ENCODE results near the gene THSD7B.
A peak's percentile ranks its signal among the peaks of the same experiment; 100 is the strongest.
"Not testable (repeated sequence)": the region's sequence is repeated elsewhere in the genome, so short reads cannot be mapped to it uniquely, and the experiment has no call there.

THSD7B gene

GRCh38 chr2:137287913-137288639 lies 522.7 kb downstream of the THSD7B start:
- DNase-seq = no peak

GRCh38 chr2:137291836-137292570 lies 526.7 kb downstream of the THSD7B start:
- DNase-seq = no peak

GRCh38 chr2:137298377-137298776 lies 533.0 kb downstream of the THSD7B start:
- no peak for DNase-seq

- DNase-seq = no peak
Measured at GRCh38 chr2:137300987-137301386, 535.6 kb downstream of the THSD7B start.

- DNase-seq = no peak
Measured at GRCh38 chr2:137302957-137303356, 537.6 kb downstream of the THSD7B start.

- DNase-seq = no peak
Measured at GRCh38 chr2:137316075-137316474, 550.7 kb downstream of the THSD7B start.

- no peak for DNase-seq
Measured at GRCh38 chr2:137321566-137321965, 556.2 kb downstream of the THSD7B start.

- not testable (repeated sequence) for DNase-seq
Measured at GRCh38 chr2:137331562-137331961, 566.2 kb downstream of the THSD7B start.

GRCh38 chr2:137333386-137334165 lies 568.2 kb downstream of the THSD7B start:
- no peak for DNase-seq

- DNase-seq = no peak
Measured at GRCh38 chr2:137336067-137336466, 570.7 kb downstream of the THSD7B start.

GRCh38 chr2:137339051-137339450 lies 573.7 kb downstream of the THSD7B start:
- peak; percentile 50 for DNase-seq

GRCh38 chr2:137345994-137346393 lies 580.6 kb downstream of the THSD7B start:
- DNase-seq = no peak

GRCh38 chr2:137348301-137348700 lies 583.0 kb downstream of the THSD7B start:
- no peak for DNase-seq

GRCh38 chr2:137357634-137358033 lies 592.3 kb downstream of the THSD7B start:
- no peak for DNase-seq

GRCh38 chr2:137367361-137367760 lies 602.0 kb downstream of the THSD7B start:
- no peak for DNase-seq

- no peak for DNase-seq
Measured at GRCh38 chr2:137369106-137369505, 603.8 kb downstream of the THSD7B start.

- DNase-seq = no peak
Measured at GRCh38 chr2:137379186-137379585, 613.8 kb downstream of the THSD7B start.

- DNase-seq = no peak
Measured at GRCh38 chr2:137380610-137381009, 615.3 kb downstream of the THSD7B start.

- DNase-seq = no peak
Measured at GRCh38 chr2:137381731-137382130, 616.4 kb downstream of the THSD7B start.

- DNase-seq = no peak
Measured at GRCh38 chr2:137383391-137383790, 618.0 kb downstream of the THSD7B start.

- no peak for DNase-seq
Measured at GRCh38 chr2:137387044-137387443, 621.7 kb downstream of the THSD7B start.

GRCh38 chr2:137405496-137405895 lies 640.2 kb downstream of the THSD7B start:
- DNase-seq = no peak

- DNase-seq = no peak
Measured at GRCh38 chr2:137411585-137411984, 646.2 kb downstream of the THSD7B start.

GRCh38 chr2:137420744-137421143 lies 655.4 kb downstream of the THSD7B start:
- DNase-seq = no peak

All from NCI-H1105 (cell line).